CD4-positive, alpha-beta T cell (primary cell): ENCODE measurements around the gene GIT2. TPM values are rescaled to one million over a fixed set of nuclear protein-coding genes. Genes with fewer than 3 reads are reported as not detected.

Experiments
- ATAC-seq: fragments of 200-7000 bp; cut with Tn5 transposase; one replicate; pipeline ENCODE4 v1.10.0; 2022; ENCODE audit warnings: mild to moderate bottlenecking; ENCODE audit not compliant: poor library complexity
- CTCF ChIA-PET: fragments of 350-600 bp; sonication (Branson Sonifier 250); formaldehyde crosslinking; loops from one replicate; lab custom pipeline; 2021; ENCODE audit warnings: antibody characterized with exemption, inconsistent platforms; lab: Charles Lee
- POLR2A ChIA-PET: fragments of 350-600 bp; sonication (Branson Sonifier 250); formaldehyde crosslinking; loops from one replicate; lab custom pipeline; 2021; ENCODE audit warnings: antibody characterized with exemption, inconsistent platforms; lab: Charles Lee
- DNase-seq, 14 experiments: peaks; one replicate each; pipeline ENCODE4 v3.0.0-alpha.2; 2013 to 2020; ENCODE audit warnings: mixed read lengths in 2 of 14
- H3K27ac ChIP-seq, 2 donors: one replicate each; pipeline versions ENCODE4 v1.5.1 to v1.7.0; 2013; ENCODE audit warnings: low read length in 2 of 2, low read depth in 1 of 2, mild to moderate bottlenecking in 1 of 2
- H3K27me3 ChIP-seq, 2 experiments: 1 replicate in 1 of 2; 2 replicates in 1 of 2; pipeline versions ENCODE4 v1.6.1 to v1.7.0; 2013; ENCODE audit warnings: low read length in 2 of 2, control low read depth in 1 of 2, mild to moderate bottlenecking in 1 of 2, moderate library complexity in 1 of 2; ENCODE audit not compliant: insufficient read depth in 2 of 2, control insufficient read depth in 1 of 2
- H3K36me3 ChIP-seq: one replicate; pipeline ENCODE4 v1.6.1; 2013; ENCODE audit warnings: low read length, control low read depth; ENCODE audit not compliant: insufficient read depth
- H3K4me1 ChIP-seq: one replicate; pipeline ENCODE4 v1.6.1; 2013; ENCODE audit warnings: low read length, control low read depth; ENCODE audit not compliant: insufficient read depth
- H3K4me3 ChIP-seq: one replicate; pipeline ENCODE4 v1.5.1; 2013; ENCODE audit warnings: mild to moderate bottlenecking, low read length, moderate library complexity
- H3K9me3 ChIP-seq, 2 experiments: 1 replicate in 1 of 2; 2 replicates in 1 of 2; pipeline versions ENCODE4 v1.6.1 to v1.7.0; 2013; ENCODE audit warnings: low read length in 2 of 2, mild to moderate bottlenecking in 2 of 2, control low read depth in 1 of 2, moderate library complexity in 1 of 2; ENCODE audit not compliant: control insufficient read depth in 1 of 2, insufficient read depth in 1 of 2
- H3K27ac Mint-ChIP-seq: one replicate; pipeline ENCODE4 v1.8.0; 2020; ENCODE audit warnings: mixed read lengths
- H3K27me3 Mint-ChIP-seq: one replicate; pipeline ENCODE4 v1.8.0; 2021; ENCODE audit warnings: mixed read lengths
- H3K36me3 Mint-ChIP-seq: one replicate; pipeline ENCODE4 v1.8.0; 2021; ENCODE audit warnings: low read depth, mixed read lengths
- H3K4me1 Mint-ChIP-seq: one replicate; pipeline ENCODE4 v1.8.0; 2021; ENCODE audit warnings: low read depth, mixed read lengths
- H3K4me3 Mint-ChIP-seq: one replicate; pipeline ENCODE4 v1.8.0; 2020; ENCODE audit warnings: mild to moderate bottlenecking, mixed read lengths
- H3K9me3 Mint-ChIP-seq: one replicate; pipeline ENCODE4 v1.8.0; 2020; ENCODE audit warnings: mixed read lengths
- CTCF ChIP-seq: fragments of 200-600 bp; IDR thresholded peaks from one replicate; pipeline ENCODE4 v1.8.0; 2022; ENCODE audit warnings: antibody characterized with exemption, mild to moderate bottlenecking
- intact Hi-C, 2 experiments: fragments of 100-400 bp; cut with DNase I in 1 of 2; cut with micrococcal nuclease in 1 of 2; formaldehyde crosslinking; loops; one replicate each; pipeline versions ENCODE4 v1.15.1 to v1.9.0; 2023 to 2025; cut with DNase I, micrococcal nuclease
- total RNA-seq, 174 experiments: library from RNA in 2 of 174; stranded (reverse) in 2 of 174; gene quantifications; one replicate each; pipeline ENCODE4 v1.2.3 and lab custom pipeline; 2021 to 2026

Gene GIT2
- total RNA-seq, 2 experiments from 2014 or later, result 68.6 to 70.7 TPM

- Mint-ChIP-seq H3K36me3 (peaks cover 64% of the 10 kb centered on the region), H3K27me3 (no peaks in the 10 kb centered on the region), H3K4me1 (no peaks in the 10 kb centered on the region), H3K27ac (no peak overlapping the region), H3K4me3 (no peak overlapping the region), H3K9me3 (no peaks in the 10 kb centered on the region)
- ATAC-seq (no peak), DNase-seq (no peak)
- ChIA-PET POLR2A (no interaction called here), CTCF (interaction anchor here (0.6 kb wide), 1 partner anchor 731 kb away, joined by 3 read pairs; no protein-coding TSS in a partner anchor)
- H3K4me3 ChIP-seq, result no peak overlapping the region
- no peaks in the 10 kb centered on the region for H3K27me3 ChIP-seq
- no peaks in the 10 kb centered on the region for H3K9me3 ChIP-seq
- H3K27ac ChIP-seq, result no peak overlapping the region
- no peaks in the 10 kb centered on the region for H3K4me1 ChIP-seq
- TF ChIP-seq CTCF, result no peak
- intact Hi-C loops, result no loop called here
- peaks cover 66% of the 10 kb centered on the region for H3K36me3 ChIP-seq
Measured at GRCh38 chr12:109919456-109919855, 76.7 kb downstream of the GIT2 start.

DNA sequence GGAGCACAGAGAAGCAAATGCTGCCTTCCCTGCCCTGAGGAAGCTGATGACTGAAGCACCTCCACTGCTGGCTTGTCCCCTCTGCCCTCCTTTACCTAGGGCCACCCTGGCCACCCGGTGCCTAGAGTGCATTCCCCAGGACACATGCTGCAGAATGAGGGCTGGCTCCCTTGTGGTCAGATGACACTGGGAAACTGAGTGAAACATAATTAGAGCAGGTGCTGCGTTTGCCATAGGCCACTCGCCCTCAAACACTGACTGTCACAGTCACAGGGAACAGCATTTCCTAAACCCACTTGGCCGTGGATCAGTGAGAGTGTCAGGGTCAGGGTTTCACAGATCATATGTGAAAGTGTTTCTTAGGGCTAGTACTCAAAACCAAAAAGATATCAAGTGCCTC is 80.1 kb downstream of the GIT2 start:
- CTCF ChIA-PET, result no interaction called here
- H3K27me3 Mint-ChIP-seq, result no peaks in the 10 kb centered on the region
- no peak overlapping the region for H3K4me3 ChIP-seq
- ATAC-seq (no peak), DNase-seq (no peak)
- intact Hi-C loops, result no loop called here
- no peaks in the 10 kb centered on the region for H3K4me1 Mint-ChIP-seq
- no peak overlapping the region for H3K27ac Mint-ChIP-seq
- no peaks in the 10 kb centered on the region for H3K4me1 ChIP-seq
- H3K27me3 ChIP-seq, result no peaks in the 10 kb centered on the region
- H3K9me3 ChIP-seq, result no peaks in the 10 kb centered on the region
- H3K36me3 Mint-ChIP-seq, result peaks cover 89% of the 10 kb centered on the region
- H3K9me3 Mint-ChIP-seq, result no peaks in the 10 kb centered on the region
- H3K27ac ChIP-seq, result no peak overlapping the region
- no peak for TF ChIP-seq CTCF
- POLR2A ChIA-PET, result no interaction called here
- no peak overlapping the region for H3K4me3 Mint-ChIP-seq
- H3K36me3 ChIP-seq, result peaks cover 92% of the 10 kb centered on the region

- DNase-seq, result no peak
- H3K36me3 Mint-ChIP-seq, result peaks cover 89% of the 10 kb centered on the region
- peaks cover 92% of the 10 kb centered on the region for H3K36me3 ChIP-seq
- H3K27me3 Mint-ChIP-seq, result no peaks in the 10 kb centered on the region
- H3K9me3 Mint-ChIP-seq, result no peaks in the 10 kb centered on the region
- intact Hi-C loops, result no loop called here
- H3K4me3 ChIP-seq, result no peak overlapping the region
- no peak overlapping the region for H3K4me3 Mint-ChIP-seq
- POLR2A ChIA-PET, result no interaction called here
- H3K27ac ChIP-seq, result no peak overlapping the region
- no peaks in the 10 kb centered on the region for H3K9me3 ChIP-seq
- CTCF ChIA-PET, result no interaction called here
- no peaks in the 10 kb centered on the region for H3K4me1 ChIP-seq
- H3K4me1 Mint-ChIP-seq, result no peaks in the 10 kb centered on the region
- no peak overlapping the region for H3K27ac Mint-ChIP-seq
- no peaks in the 10 kb centered on the region for H3K27me3 ChIP-seq
- ATAC-seq, result no peak
- no peak for TF ChIP-seq CTCF
Measured at GRCh38 chr12:109915171-109916040, 80.8 kb downstream of the GIT2 start.
